K562 (cell line): ENCODE measurements around the gene PPDPF. TPM values are rescaled to one million over a fixed set of nuclear protein-coding genes. Genes with fewer than 3 reads are reported as not detected.

Experiments used
- BRD4 ChIP-seq: fragments of 200-600 bp; sonication (generic); IDR thresholded peaks from 2 replicates; pipeline ENCODE4 v1.6.1; 2017; ENCODE audit warnings: inconsistent platforms
- CREBBP ChIP-seq: IDR thresholded peaks from one replicate; pipeline ENCODE4 v1.6.1; 2012; ENCODE audit warnings: low read depth, mild to moderate bottlenecking, control low read depth, inconsistent platforms, low read length
- GTF2F1 ChIP-seq: IDR thresholded peaks from 2 replicates; pipeline ENCODE4 v1.6.1; 2011; ENCODE audit warnings: low read depth, low read length, improper control_type of control experiment
- HMGN3 ChIP-seq: IDR thresholded peaks from 2 replicates; pipeline ENCODE4 v1.6.1; 2011; ENCODE audit warnings: borderline replicate concordance, low read depth, mild to moderate bottlenecking, mixed read lengths, low read length; ENCODE audit not compliant: insufficient read length; ENCODE audit errors: extremely low read depth
- MEIS2 ChIP-seq: fragments of 450-650 bp; IDR thresholded peaks from 2 replicates; pipeline ENCODE4 v1.6.1; 2014; ENCODE audit warnings: mild to moderate bottlenecking; ENCODE audit not compliant: partially characterized antibody
- NFIC ChIP-seq: fragments of 450-650 bp; IDR thresholded peaks from 2 replicates; pipeline ENCODE4 v1.6.1; 2017; ENCODE audit warnings: mild to moderate bottlenecking, inconsistent platforms
- NR2C2 ChIP-seq, 2 experiments: fragments of 200-800 bp in 1 of 2; sonication (Bioruptor generic) in 1 of 2; sonication (generic) in 1 of 2; formaldehyde crosslinking in 1 of 2; IDR thresholded peaks; 2 replicates each; pipeline versions ENCODE4 v1.6.1 to v1.8.0; 2016 to 2022; ENCODE audit warnings: mild to moderate bottlenecking in 1 of 2, missing compliant biosample characterization in 1 of 2, missing genetic modification characterization in 1 of 2, missing genetic modification reagents in 1 of 2
- POLR2AphosphoS2 ChIP-seq: IDR thresholded peaks from 2 replicates; pipeline ENCODE4 v1.6.1; 2012; ENCODE audit warnings: low read length, improper control_type of control experiment
- POLR2G ChIP-seq: fragments of 200-400 bp; formaldehyde crosslinking; IDR thresholded peaks from 2 replicates; pipeline ENCODE4 v1.6.1; 2017; ENCODE audit warnings: low read depth, mild to moderate bottlenecking, antibody characterized with exemption, low read length, moderate library complexity
- POLR2H ChIP-seq: IDR thresholded peaks from 2 replicates; pipeline ENCODE4 v1.6.1; 2016; ENCODE audit warnings: missing genetic modification characterization, low read depth, mild to moderate bottlenecking, control low read depth, missing compliant biosample characterization, moderate library complexity
- ZFP1 ChIP-seq: fragments of 450-650 bp; formaldehyde crosslinking; IDR thresholded peaks from 2 replicates; pipeline ENCODE4 v1.4.0; 2020; ENCODE audit warnings: mild to moderate bottlenecking, mixed read lengths
- polyA plus RNA-seq, 8 experiments: library from polyadenylated mRNA; depleted of rRNA in 4 of 8; stranded (reverse) in 5 of 8; unstranded in 3 of 8; fragments of >200 nt; fragmentation: Nextera tagmentation in 2 of 8; fragmentation: Illumina TruSeq in 1 of 8; extraction: Ambion mirVana in 2 of 8; extraction: Trizol in 1 of 8; gene quantifications; 2 replicates each; pipeline versions ENCODE4 v1.2.1 to v1.2.3, GENCODE V29; 2011 to 2014; ENCODE audit warnings: inconsistent platforms in 1 of 8, missing spikeins in 1 of 8
- total RNA-seq, 7 experiments: library from RNA; depleted of rRNA in 6 of 7; stranded (reverse); fragments of >200 nt in 6 of 7; fragmentation: Illumina TruSeq in 2 of 7; extraction: Trizol in 2 of 7; gene quantifications; 2 replicates each; pipeline versions ENCODE4 v1.2.1 to v1.2.3, GENCODE V29; 2011 to 2021; ENCODE audit warnings: low replicate concordance in 1 of 7
- TF ChIP-seq, protein P1 (sequence below): sonication (generic); formaldehyde crosslinking; IDR thresholded peaks from 2 replicates; pipeline ENCODE4 v1.9.0; 2022; ENCODE audit warnings: mild to moderate bottlenecking, missing genetic modification reagents
- TF ChIP-seq, protein P2 (sequence below): sonication (generic); formaldehyde crosslinking; IDR thresholded peaks from 2 replicates; pipeline ENCODE4 v1.8.0; 2022; ENCODE audit warnings: missing genetic modification reagents, mild to moderate bottlenecking, borderline replicate concordance
- TF ChIP-seq, protein P3 (sequence below): fragments of 450-650 bp; IDR thresholded peaks from 2 replicates; pipeline ENCODE4 v1.6.1; 2016; ENCODE audit warnings: mild to moderate bottlenecking
- TF ChIP-seq, protein P4 (sequence below): sonication (generic); formaldehyde crosslinking; IDR thresholded peaks from 2 replicates; pipeline ENCODE4 v1.8.0; 2022; ENCODE audit warnings: mild to moderate bottlenecking, missing genetic modification reagents, borderline replicate concordance
- TF ChIP-seq, protein P5 (sequence below): sonication (generic); formaldehyde crosslinking; IDR thresholded peaks from 2 replicates; pipeline ENCODE4 v1.8.1; 2023; ENCODE audit warnings: mild to moderate bottlenecking, missing genetic modification reagents

The PPDPF gene
- total and polyA plus RNA-seq, 9 of the 15 experiments (the other 6 are each of a cell fraction or from before 2014, with no cell fraction given), result 0.77 to 233 (median 10.5) TPM

DNA sequence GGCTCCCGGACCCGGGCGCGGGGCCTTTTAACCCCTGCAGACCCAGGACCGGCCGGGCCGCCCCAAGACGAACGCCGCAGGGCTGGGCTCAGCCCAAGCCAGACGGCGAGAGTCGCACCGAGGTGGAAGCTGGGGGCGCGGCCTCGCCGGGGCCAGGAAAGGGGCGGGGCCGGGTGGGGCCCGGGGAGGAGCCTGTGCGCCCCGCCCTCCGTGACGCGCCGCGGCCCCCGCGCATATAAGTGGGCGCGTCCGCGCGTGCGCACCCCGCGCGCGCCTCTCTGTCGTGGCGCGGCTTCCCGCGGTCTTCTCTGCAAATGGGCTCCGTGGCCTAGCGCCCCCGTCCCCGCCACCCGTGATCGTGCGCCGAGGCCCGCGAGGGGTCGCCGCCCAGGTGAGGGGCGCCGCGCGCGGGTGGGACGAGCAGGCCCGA is at the start of gene PPDPF (continued):
- TF ChIP-seq, protein P1, sequence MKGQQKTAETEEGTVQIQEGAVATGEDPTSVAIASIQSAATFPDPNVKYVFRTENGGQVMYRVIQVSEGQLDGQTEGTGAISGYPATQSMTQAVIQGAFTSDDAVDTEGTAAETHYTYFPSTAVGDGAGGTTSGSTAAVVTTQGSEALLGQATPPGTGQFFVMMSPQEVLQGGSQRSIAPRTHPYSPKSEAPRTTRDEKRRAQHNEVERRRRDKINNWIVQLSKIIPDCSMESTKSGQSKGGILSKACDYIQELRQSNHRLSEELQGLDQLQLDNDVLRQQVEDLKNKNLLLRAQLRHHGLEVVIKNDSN (CRISPR knock-in tag), result no peak
- no peak for TF ChIP-seq BRD4
- TF ChIP-seq POLR2G, result peak; percentile 89
- peak; percentile 65; the same call in 1 of the 2 replicates for TF ChIP-seq GTF2F1
- no peak for TF ChIP-seq ZFP1 (CRISPR knock-in tag)
- TF ChIP-seq NR2C2 (CRISPR knock-in tag; IDR thresholded peaks at IDR 0.05), result no peak
- TF ChIP-seq NR2C2 (tag; IDR thresholded peaks at IDR 0.05), result no peak
- no peak for TF ChIP-seq CREBBP
- TF ChIP-seq HMGN3, result no peak
- TF ChIP-seq POLR2AphosphoS2, result no peak; the same call in 1 of the 2 replicates
- peak; percentile 93 for TF ChIP-seq POLR2H (tag)
- TF ChIP-seq, protein P2, sequence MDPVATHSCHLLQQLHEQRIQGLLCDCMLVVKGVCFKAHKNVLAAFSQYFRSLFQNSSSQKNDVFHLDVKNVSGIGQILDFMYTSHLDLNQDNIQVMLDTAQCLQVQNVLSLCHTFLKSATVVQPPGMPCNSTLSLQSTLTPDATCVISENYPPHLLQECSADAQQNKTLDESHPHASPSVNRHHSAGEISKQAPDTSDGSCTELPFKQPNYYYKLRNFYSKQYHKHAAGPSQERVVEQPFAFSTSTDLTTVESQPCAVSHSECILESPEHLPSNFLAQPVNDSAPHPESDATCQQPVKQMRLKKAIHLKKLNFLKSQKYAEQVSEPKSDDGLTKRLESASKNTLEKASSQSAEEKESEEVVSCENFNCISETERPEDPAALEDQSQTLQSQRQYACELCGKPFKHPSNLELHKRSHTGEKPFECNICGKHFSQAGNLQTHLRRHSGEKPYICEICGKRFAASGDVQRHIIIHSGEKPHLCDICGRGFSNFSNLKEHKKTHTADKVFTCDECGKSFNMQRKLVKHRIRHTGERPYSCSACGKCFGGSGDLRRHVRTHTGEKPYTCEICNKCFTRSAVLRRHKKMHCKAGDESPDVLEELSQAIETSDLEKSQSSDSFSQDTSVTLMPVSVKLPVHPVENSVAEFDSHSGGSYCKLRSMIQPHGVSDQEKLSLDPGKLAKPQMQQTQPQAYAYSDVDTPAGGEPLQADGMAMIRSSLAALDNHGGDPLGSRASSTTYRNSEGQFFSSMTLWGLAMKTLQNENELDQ (CRISPR knock-in tag), result no peak
- TF ChIP-seq, protein P3, sequence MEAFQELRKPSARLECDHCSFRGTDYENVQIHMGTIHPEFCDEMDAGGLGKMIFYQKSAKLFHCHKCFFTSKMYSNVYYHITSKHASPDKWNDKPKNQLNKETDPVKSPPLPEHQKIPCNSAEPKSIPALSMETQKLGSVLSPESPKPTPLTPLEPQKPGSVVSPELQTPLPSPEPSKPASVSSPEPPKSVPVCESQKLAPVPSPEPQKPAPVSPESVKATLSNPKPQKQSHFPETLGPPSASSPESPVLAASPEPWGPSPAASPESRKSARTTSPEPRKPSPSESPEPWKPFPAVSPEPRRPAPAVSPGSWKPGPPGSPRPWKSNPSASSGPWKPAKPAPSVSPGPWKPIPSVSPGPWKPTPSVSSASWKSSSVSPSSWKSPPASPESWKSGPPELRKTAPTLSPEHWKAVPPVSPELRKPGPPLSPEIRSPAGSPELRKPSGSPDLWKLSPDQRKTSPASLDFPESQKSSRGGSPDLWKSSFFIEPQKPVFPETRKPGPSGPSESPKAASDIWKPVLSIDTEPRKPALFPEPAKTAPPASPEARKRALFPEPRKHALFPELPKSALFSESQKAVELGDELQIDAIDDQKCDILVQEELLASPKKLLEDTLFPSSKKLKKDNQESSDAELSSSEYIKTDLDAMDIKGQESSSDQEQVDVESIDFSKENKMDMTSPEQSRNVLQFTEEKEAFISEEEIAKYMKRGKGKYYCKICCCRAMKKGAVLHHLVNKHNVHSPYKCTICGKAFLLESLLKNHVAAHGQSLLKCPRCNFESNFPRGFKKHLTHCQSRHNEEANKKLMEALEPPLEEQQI, result no peak
- peak; percentile 41 for TF ChIP-seq MEIS2
- TF ChIP-seq NFIC, result peak; percentile 60
- TF ChIP-seq, protein P4, sequence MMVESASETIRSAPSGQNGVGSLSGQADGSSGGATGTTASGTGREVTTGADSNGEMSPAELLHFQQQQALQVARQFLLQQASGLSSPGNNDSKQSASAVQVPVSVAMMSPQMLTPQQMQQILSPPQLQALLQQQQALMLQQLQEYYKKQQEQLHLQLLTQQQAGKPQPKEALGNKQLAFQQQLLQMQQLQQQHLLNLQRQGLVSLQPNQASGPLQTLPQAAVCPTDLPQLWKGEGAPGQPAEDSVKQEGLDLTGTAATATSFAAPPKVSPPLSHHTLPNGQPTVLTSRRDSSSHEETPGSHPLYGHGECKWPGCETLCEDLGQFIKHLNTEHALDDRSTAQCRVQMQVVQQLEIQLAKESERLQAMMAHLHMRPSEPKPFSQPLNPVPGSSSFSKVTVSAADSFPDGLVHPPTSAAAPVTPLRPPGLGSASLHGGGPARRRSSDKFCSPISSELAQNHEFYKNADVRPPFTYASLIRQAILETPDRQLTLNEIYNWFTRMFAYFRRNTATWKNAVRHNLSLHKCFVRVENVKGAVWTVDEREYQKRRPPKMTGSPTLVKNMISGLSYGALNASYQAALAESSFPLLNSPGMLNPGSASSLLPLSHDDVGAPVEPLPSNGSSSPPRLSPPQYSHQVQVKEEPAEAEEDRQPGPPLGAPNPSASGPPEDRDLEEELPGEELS (CRISPR knock-in tag), result no peak
- TF ChIP-seq, protein P5, sequence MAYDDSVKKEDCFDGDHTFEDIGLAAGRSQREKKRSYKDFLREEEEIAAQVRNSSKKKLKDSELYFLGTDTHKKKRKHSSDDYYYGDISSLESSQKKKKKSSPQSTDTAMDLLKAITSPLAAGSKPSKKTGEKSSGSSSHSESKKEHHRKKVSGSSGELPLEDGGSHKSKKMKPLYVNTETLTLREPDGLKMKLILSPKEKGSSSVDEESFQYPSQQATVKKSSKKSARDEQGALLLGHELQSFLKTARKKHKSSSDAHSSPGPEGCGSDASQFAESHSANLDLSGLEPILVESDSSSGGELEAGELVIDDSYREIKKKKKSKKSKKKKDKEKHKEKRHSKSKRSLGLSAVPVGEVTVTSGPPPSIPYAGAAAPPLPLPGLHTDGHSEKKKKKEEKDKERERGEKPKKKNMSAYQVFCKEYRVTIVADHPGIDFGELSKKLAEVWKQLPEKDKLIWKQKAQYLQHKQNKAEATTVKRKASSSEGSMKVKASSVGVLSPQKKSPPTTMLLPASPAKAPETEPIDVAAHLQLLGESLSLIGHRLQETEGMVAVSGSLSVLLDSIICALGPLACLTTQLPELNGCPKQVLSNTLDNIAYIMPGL (CRISPR knock-in tag), result 0 out of 2 replicates have a peak, but pooled peaks have one; percentile 50
